DOHH2 (cell line): ENCODE data around the gene ZFAND3.

ENCODE experiments used
- H3F3A ChIP-seq: fragments of 200-600 bp; sonication (generic), shearing (Covaris generic); 2 replicates; pipeline ENCODE4 v1.6.0; 2016; ENCODE audit warnings: antibody characterized with exemption, mild to moderate bottlenecking; ENCODE audit not compliant: control insufficient read depth, insufficient read depth
- H3K27ac ChIP-seq: fragments of 200-600 bp; sonication (generic); 2 replicates; pipeline ENCODE4 v1.5.1; 2014; ENCODE audit warnings: low read depth, mild to moderate bottlenecking, low read length, moderate library complexity
- H3K27me3 ChIP-seq: fragments of 200-600 bp; sonication (generic); 2 replicates; pipeline ENCODE4 v1.6.1; 2014; ENCODE audit warnings: mild to moderate bottlenecking, low read length, mixed read lengths; ENCODE audit not compliant: control insufficient read depth
- H3K36me3 ChIP-seq: fragments of 200-600 bp; sonication (generic); 2 replicates; pipeline ENCODE4 v1.6.1; 2014; ENCODE audit warnings: mild to moderate bottlenecking, low read length, moderate library complexity, mixed read lengths; ENCODE audit not compliant: control insufficient read depth
- H3K4me1 ChIP-seq: fragments of 200-600 bp; sonication (generic); 2 replicates; pipeline ENCODE4 v1.6.1; 2014; ENCODE audit warnings: mild to moderate bottlenecking, low read length, mixed read lengths; ENCODE audit not compliant: control insufficient read depth
- H3K4me2 ChIP-seq: fragments of 200-600 bp; sonication (generic); 2 replicates; pipeline ENCODE4 v1.6.0; 2014; ENCODE audit warnings: mild to moderate bottlenecking, low read length, moderate library complexity
- H3K4me3 ChIP-seq: fragments of 200-600 bp; sonication (generic); 2 replicates; pipeline ENCODE4 v1.5.1; 2014; ENCODE audit warnings: mild to moderate bottlenecking, low read length, mixed read lengths
- H3K79me2 ChIP-seq: fragments of 200-600 bp; sonication (generic); 2 replicates; pipeline ENCODE4 v1.6.1; 2014; ENCODE audit warnings: mild to moderate bottlenecking, low read length, mixed read lengths; ENCODE audit not compliant: control insufficient read depth
- H3K9me2 ChIP-seq: fragments of 200-600 bp; sonication (generic); replicated peaks from 2 replicates; pipeline ENCODE4 v1.6.1; 2014; ENCODE audit warnings: mild to moderate bottlenecking, low read length, mixed read lengths; ENCODE audit not compliant: control insufficient read depth
- H3K9me3 ChIP-seq: fragments of 200-600 bp; sonication (generic); 2 replicates; pipeline ENCODE4 v1.6.1; 2014; ENCODE audit warnings: antibody characterized with exemption, low read length, mixed read lengths; ENCODE audit not compliant: control insufficient read depth, insufficient read depth
- H4K20me1 ChIP-seq: fragments of 200-600 bp; sonication (generic); 2 replicates; pipeline ENCODE4 v1.6.0; 2014; ENCODE audit warnings: low read depth, mild to moderate bottlenecking, antibody characterized with exemption, low read length, moderate library complexity; ENCODE audit not compliant: control insufficient read depth, insufficient read depth
- EZH2phosphoT487 ChIP-seq: fragments of 200-600 bp; sonication (generic); IDR thresholded peaks from 2 replicates; pipeline ENCODE4 v1.6.1; 2017; ENCODE audit warnings: borderline replicate concordance, mild to moderate bottlenecking, antibody characterized with exemption, low read length, moderate library complexity, mixed read lengths
- TF ChIP-seq, protein P1 (sequence below): fragments of 200-600 bp; sonication (generic); IDR thresholded peaks from one replicate; pipeline ENCODE4 v1.5.1; 2014; ENCODE audit warnings: antibody characterized with exemption, mild to moderate bottlenecking, low read depth, low read length; ENCODE audit not compliant: poor library complexity, severe bottlenecking

The ZFAND3 gene

DNA sequence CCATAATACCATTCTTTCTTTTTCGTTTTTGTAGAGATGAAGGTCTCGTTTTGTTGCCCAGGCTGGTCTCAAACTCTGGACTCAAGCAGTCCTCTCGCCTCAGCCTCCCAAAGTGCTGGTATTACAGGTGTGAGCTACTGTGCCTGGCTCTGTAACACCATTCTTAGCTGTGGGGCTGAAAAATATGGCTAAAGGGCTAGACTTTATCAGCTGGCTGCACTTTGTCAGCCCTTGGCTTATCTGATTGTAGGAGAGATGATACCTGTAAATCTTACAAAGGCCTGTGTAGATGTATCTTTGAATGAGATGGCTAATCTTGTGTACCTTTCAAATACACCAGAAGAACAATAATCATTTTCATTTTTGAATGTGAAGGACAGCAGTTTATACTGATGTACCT is 55.2 kb downstream of the ZFAND3 start:
- TF ChIP-seq, protein P1, sequence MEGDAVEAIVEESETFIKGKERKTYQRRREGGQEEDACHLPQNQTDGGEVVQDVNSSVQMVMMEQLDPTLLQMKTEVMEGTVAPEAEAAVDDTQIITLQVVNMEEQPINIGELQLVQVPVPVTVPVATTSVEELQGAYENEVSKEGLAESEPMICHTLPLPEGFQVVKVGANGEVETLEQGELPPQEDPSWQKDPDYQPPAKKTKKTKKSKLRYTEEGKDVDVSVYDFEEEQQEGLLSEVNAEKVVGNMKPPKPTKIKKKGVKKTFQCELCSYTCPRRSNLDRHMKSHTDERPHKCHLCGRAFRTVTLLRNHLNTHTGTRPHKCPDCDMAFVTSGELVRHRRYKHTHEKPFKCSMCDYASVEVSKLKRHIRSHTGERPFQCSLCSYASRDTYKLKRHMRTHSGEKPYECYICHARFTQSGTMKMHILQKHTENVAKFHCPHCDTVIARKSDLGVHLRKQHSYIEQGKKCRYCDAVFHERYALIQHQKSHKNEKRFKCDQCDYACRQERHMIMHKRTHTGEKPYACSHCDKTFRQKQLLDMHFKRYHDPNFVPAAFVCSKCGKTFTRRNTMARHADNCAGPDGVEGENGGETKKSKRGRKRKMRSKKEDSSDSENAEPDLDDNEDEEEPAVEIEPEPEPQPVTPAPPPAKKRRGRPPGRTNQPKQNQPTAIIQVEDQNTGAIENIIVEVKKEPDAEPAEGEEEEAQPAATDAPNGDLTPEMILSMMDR: no peak
- TF ChIP-seq EZH2phosphoT487: no peak
- Histone ChIP-seq H3K79me2 (peaks cover 67% of the 10 kb centered on the region), H3K9me2 (no peaks in the 10 kb centered on the region), H3K27me3 (no peaks in the 10 kb centered on the region), H3F3A (no peaks in the 10 kb centered on the region), H4K20me1 (peaks cover 15% of the 10 kb centered on the region; the same call in 1 of the 2 replicates), H3K36me3 (no peaks in the 10 kb centered on the region), H3K4me3 (no peak overlapping the region), H3K9me3 (no peaks in the 10 kb centered on the region), H3K4me1 (no peaks in the 10 kb centered on the region), H3K4me2 (no peak overlapping the region), H3K27ac (no peak overlapping the region)

DNA sequence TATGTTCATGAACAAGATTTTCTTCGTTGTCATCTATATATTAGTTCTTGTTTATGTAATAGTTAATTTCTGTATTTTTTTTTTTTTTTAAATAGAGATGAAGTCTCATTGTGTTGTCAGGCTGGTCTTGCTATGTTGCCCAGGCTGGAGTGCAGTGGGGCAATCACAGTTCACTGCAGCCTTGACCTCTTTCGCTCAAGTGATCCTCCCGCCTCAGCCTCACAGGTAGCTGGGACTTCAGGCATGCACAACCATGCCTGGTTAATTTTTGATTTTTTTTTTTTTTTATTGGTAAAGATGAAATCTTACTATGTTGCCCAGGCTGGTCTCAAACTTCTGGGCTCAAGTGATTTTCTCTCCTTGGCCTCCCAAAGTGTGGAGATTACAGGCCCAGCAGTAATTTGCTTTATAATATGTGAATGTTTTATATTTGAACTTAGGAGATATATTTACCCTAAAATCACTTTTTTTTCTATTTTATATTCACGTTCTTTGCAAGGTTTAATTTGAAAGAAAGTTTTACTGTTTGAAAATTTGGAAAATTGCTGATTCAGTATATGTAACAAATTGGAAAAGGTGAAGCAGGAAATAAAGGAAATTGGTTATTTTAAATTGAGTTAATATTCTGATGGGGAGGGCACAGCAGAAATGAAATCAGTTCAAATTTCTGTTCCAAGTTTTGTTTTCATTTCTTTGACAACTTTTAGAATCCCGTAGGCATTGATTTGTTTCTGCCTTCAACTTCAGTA is 56.2 kb downstream of the ZFAND3 start:
- Histone ChIP-seq H3F3A (no peaks in the 10 kb centered on the region), H3K4me2 (no peak overlapping the region), H4K20me1 (peaks cover 15% of the 10 kb centered on the region; the same call in 1 of the 2 replicates), H3K9me2 (no peaks in the 10 kb centered on the region), H3K79me2 (peaks cover 60% of the 10 kb centered on the region), H3K4me3 (no peak overlapping the region), H3K27ac (no peak overlapping the region), H3K36me3 (no peaks in the 10 kb centered on the region), H3K4me1 (no peaks in the 10 kb centered on the region), H3K9me3 (no peaks in the 10 kb centered on the region), H3K27me3 (no peaks in the 10 kb centered on the region)
- TF ChIP-seq, protein P1: no peak
- no peak for TF ChIP-seq EZH2phosphoT487

DNA sequence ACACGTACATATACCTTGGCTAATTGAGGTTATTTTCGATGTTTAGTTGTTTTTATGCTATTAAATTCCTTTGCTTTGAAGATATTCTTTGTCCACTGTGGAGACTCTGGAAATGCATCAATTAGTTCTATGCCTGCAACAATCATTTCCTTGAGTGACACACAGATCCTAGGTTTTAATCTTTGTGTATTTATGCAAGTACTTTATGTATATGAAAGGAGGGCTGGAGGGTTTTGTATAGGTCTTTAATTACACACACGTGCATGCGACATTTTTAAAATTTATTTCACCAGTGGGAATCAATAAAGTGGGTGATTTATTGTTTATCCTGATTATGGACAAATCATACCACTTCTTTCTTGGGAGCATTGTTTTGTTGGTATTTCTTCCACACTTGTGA is 57.3 kb downstream of the ZFAND3 start:
- no peak for TF ChIP-seq EZH2phosphoT487
- TF ChIP-seq, protein P1: no peak

More for the DNA sequence above, 57.3 kb downstream of the ZFAND3 start:
- Histone ChIP-seq H3K79me2 (peaks cover 52% of the 10 kb centered on the region), H4K20me1 (peaks cover 14% of the 10 kb centered on the region; the same call in 1 of the 2 replicates), H3K9me2 (no peaks in the 10 kb centered on the region), H3F3A (no peaks in the 10 kb centered on the region), H3K4me1 (peaks cover 9% of the 10 kb centered on the region), H3K4me2 (no peak overlapping the region), H3K27ac (no peak overlapping the region), H3K9me3 (no peaks in the 10 kb centered on the region), H3K36me3 (no peaks in the 10 kb centered on the region), H3K27me3 (no peaks in the 10 kb centered on the region), H3K4me3 (no peak overlapping the region)
